ENCODE results near the gene GUCD1.
"Not testable (repeated sequence)": the region's sequence is repeated elsewhere in the genome, so short reads cannot be mapped to it uniquely, and the experiment has no call there.

The GUCD1 gene

DNA sequence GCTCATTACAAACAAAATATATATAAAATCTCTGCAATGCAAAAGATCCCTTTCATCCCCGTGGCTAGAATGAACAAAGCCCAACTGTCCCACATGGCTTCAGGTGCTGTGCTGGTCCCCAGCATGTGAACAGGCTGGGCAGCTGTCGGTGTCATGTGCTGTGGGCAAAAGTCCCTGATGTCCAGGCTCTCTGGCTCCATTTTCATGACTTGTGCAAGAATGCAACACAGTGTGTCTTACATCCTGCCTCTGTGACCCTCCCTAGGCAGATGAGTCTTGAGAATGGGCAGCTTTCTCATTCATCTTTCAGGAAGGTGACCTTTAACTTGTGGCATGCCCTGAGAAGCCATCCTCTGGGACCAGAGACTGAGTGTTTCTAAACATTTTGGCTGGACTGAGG lies 14.5 kb downstream of the GUCD1 start:
- DNase-seq = peak in 1 of 10 donors; percentile 57
- intact Hi-C loops (cut with DNase I) = no loop called here

DNA sequence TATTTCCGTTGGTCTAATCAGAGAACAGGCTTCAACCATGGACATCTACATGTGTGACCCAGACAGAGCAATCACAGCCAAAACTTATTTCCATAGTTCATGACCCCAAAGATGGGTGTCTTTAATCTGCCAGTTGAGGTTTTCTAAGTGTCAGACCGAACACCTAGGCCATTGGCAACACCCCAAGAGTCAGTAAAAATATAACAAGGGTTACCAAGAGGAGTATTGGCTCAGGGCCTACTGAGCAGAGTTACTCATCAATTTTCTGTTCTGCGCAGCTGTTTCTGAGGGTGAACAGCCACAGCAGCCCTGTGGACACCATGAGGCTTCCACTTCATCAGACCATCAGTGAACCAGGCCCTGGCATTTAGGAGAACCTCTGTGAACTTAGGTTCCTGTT lies 18.8 kb downstream of the GUCD1 start:
- intact Hi-C loops (cut with DNase I) = no loop called here
- DNase-seq = no peak

DNA sequence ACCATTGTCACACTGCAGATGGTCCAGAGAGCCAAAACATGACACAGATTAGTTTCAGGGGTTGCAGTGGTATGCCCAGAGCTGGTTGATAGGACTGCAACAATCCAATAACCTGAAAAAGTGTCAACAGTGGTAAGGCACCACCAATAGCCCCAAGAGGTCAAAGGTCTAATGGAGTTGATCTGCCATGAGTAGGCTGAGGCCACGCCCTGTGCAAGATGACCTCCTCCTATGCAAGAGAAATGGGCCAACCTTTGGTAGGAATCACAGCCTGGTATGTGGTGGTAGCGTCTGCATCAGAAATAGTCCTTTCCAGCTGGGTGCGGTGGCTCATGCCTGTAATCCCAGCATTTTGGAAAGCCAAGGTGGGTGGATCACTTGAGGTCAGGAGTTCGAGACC lies 19.6 kb downstream of the GUCD1 start:
- no peak for DNase-seq
- intact Hi-C loops (cut with DNase I) = no loop called here

DNA sequence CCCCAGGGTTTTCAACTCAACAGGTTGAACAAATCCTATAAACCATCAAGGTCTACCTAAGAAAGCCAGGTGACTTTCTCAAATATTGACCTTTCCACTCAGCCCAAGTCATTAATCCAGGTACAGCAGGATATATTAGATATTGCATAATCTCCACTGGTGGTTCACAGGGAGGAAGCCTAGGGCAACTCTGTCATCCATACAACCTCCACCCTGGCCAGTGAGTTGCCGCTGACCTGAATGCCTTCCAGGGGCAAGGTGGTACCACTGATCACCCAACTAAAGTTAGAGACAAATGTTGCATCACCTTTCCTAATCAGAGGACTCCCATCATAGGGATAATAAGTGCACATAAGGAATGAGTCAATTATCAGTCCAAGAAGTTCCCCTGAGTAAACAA lies 22.9 kb downstream of the GUCD1 start:
- intact Hi-C loops (cut with DNase I) = no loop called here
- no peak for DNase-seq

DNA sequence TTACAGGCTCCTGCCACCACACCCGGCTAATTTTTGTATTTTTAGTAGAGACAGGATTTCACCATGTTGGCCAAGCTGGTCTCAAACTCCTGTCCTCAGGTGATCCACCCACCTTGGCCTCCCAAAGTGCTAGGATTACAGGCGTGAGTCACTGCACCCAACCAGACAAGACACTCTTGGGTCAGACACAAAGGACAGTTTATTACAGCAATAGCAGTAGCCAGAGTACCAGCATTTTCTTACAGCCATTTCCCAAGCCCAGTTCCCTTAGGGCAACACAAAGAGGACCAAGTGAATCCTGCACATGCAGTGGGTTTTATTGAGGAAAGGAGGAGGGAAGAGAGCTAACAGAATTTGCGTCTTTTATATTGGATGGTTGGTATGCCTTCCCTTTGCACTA lies 24.0 kb downstream of the GUCD1 start:
- intact Hi-C loops (cut with DNase I) = not testable (repeated sequence)
- DNase-seq = peak in 1 of 10 donors; percentile 5

DNA sequence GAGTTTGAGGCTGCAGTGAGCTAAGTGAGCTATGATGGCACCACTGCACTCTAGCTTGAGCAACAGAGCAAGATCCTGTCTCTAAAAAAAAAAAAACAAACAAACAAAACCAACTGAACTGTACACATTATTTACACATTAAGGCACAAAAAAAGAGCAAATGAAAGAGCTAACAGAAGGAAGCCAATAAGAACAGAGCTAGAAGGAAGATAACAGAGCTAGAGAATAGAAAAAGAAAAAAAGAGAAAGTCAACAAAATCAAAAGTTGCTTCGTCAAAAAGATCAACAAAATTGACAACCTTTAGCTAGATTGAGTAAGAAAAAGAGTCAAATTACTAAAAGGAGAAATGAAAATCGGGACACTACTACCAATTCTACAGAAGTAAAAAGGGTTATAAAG lies 25.0 kb downstream of the GUCD1 start:
- DNase-seq = peak in 1 of 10 donors; percentile 2
- intact Hi-C loops (cut with DNase I) = no loop called here

DNA sequence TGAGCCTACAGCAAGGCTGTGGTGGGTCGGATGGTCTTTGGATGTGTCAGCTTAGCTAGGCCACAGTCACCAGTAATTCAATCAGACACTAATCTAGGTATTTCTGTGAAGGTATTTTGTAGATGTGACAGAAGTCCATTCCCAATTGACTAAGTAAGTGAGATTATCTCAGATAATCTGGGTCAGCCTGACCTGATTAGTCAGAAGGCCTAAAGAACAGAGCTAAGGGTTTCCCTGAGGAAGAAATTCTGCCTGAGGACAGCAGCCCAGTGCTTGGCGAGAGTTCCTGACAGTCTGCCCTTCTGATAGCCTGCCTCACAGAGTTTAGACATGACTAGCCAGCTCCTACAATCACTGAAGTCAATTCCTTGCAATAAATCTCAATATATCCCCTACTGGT lies 28.7 kb downstream of the GUCD1 start:
- intact Hi-C loops (cut with DNase I) = no loop called here
- DNase-seq = peak in 1 of 10 donors; percentile 19

DNA sequence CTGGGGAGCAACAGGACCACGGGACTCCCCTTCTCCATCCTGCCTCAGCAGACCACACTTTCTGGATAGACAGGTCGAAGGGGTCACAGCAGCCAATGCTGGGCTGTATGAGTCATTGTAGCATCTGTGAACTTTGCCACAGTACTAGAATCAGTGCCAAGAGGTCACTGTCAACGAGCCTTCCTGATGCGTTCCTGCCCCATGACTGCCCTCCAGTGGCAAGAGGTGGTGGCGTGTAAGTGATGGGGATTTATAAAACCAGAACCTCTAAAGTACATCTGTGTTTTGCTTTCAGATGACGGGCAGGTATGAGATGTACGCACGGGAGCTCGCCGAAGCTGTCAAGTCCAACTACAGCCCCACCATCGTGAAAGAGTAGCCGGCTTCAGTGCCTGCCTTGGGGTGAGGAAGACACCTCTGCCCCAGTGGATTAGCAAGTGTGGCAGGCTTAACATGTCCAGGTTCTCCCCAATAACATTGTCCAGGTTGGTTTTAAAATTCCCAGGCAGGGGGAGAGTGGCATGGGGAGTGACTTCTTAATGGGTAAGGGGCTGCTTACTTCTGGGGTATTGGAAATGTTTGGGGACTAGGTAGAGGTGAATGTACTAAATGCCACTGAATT lies 29.4 kb downstream of the GUCD1 start:
- intact Hi-C loops (cut with DNase I) = loop anchor here (2.0 kb wide), 1 partner anchor 201 kb away; no protein-coding TSS in a partner anchor
- DNase-seq = peak; percentile 22 to 95 (median 68)

DNA sequence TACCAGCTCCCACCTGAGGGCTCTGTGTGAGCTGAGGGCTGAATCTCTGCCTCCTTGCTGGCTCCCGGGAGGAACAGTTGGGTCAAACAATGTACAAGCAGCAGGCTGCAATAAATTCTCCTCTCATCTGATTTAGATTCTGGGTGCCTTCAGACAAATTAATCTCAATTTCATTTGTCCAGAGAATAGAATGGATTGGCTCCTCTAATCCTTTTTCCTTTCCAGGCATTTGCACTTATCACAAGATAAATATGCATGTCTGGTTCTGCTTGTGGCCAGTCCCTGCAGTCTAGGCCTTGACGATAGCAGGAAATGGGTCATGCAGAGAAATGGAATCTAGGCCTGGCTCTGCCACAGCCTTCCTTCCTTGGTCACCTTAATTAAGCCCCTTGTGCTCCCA lies 31.1 kb downstream of the GUCD1 start:
- intact Hi-C loops (cut with DNase I) = loop anchor here (2.0 kb wide), 1 partner anchor 199 kb away; no protein-coding TSS in a partner anchor
- no peak for DNase-seq

DNA sequence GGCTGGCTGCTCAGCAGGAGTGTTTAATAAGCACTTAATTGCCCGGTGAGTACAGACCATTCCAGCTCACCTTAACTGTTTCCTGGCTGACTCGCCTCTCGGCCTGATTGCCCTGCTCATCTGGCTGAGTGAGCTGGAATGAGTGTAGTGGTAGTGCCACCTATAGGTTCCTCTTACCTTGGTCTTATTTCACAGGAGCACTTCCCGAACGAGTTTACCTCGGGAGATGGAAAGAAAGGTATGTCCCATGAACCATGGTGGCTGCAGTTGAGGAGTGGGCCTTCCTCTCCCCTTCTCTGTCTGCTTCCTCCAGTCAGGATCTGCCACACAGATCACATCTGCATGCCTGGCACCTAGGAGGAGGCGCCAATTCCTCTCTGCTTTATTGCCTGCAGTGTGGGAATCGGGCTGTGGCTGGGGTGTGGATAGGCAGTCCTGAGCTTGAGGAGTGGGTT lies 33.1 kb downstream of the GUCD1 start:
- peak in 3 of 10 donors; percentile 21 to 85 (median 32) for DNase-seq
- intact Hi-C loops (cut with DNase I) = no loop called here

DNA sequence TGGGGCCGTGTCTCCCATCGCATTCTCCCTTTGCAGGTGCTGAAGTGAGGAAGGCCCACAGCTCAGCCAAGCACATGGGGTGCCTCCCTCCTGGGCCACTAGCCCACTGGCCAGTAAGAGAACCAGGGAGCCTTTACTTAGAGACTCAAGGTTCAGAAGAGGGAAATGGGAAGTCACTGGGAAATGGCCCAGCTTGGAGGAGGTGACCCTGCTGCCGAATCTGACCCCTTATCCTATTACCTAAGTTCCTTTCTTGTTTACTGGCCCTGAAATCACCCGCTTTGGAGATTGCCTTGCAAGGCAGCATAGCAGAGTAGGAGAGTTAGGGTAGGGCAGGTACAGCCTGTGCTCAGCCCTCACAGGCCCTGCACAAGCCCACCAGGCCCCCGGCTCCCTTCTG lies 35.4 kb downstream of the GUCD1 start:
- no peak for DNase-seq
- intact Hi-C loops (cut with DNase I) = no loop called here

DNA sequence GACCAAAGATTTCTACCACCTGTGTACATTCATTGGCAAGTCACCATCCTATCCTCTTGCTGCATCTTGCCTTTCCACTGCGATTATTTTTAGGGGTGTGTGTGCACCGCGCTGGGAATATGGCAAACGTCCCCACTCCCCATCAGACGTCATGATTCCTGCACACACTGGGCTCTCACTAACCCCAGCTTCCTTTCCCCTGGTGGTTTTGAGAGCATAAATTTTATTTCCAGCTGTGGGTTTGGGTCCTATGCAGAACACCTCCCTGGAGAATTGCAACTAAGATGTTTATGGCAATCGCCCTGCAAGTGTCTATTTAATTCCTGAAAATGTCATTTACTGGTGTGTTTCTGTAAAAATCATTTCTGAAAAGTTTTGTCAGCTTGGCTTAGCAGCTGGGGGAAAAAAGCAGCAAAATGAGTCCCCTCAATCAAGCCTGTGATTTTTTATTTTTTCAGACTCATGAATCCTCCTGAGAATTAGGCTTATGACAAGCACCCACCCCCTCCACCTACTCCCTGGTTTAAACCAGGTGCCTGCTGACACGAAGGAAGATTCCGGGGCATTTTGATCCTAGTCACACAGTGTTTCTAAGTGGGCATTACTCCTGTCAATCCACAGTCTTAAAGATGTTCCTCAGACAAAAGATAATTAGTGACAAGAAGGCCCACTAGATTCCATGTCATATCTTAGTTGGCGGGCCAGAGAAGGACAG lies 36.0 kb downstream of the GUCD1 start:
- intact Hi-C loops (cut with DNase I) = no loop called here
- no peak for DNase-seq

DNA sequence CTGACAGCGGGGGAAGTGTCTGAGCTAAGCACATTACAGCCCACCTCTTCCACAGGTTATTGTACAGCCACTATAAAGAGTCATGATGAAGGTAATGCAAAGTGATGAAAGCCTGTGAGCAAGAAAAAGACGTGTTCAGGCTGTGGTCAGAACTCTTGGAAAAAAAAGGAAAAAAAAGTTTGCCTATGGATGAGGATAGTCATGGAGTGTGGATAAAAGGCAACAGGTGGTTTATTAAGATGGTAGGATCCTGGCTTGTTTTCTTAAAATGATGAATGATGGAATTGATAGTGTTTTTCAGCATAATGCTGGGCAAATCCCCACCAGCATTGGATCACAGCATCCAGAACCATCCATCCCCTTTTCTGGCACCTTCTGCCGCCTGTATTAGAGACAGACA lies 36.7 kb downstream of the GUCD1 start:
- intact Hi-C loops (cut with DNase I) = no loop called here
- no peak for DNase-seq

DNA sequence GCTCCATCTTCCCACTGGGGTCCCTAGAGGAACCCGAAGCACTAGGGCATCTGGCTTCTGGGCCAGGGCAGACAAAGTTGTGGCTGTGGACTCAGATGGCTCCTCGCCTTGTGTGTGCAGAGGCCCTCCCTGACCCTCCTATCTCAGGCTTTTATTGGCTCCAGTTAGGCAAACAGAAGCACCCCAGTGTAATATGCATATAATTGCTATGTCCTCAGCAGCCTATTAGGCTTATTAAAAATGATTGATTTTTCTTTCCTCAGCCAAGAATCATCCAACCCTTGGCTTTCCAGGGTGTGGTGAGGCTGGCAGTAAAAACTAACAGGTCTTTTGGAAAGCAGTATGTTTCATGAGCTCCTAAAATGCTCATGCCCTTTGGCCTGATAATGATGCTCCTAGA lies 37.5 kb downstream of the GUCD1 start:
- intact Hi-C loops (cut with DNase I) = no loop called here
- DNase-seq = no peak

DNA sequence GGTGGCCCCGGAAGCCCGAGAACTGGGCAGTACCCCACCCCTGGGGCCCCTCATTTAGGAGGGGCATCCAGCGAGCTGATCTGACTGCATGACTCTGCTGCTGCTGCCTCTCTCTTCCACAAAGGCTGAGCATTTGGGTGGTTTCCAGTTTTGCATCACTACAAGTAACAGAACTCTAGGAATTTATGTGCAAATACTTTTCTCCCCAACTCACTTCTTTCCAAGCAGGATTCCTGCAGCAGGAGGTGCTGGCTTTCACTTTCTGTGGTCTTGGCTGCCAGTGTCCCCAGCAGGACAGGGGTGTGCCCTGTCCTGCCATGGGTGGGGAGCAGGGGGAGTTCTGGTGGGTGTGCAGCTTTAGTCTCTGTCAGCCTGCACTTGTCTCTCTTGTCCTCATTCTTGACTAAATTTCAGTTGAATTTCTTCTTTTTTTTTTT lies 38.6 kb downstream of the GUCD1 start:
- peak in 1 of 10 donors; percentile 49 for DNase-seq
- intact Hi-C loops (cut with DNase I) = no loop called here

DNA sequence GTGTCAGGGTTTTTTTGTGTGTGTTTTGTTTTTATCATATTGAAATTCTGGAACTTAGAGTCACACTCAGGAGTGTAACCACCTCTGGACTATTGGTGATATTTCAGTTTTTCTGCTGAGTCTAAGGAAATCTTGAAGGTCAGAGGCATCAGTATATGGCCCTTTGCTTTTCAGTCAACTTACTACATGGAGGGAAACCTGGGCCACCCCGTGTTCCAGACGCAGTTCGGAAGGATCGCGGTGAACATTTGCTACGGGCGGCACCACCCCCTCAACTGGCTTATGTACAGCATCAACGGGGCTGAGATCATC lies 40.0 kb downstream of the GUCD1 start:
- intact Hi-C loops (cut with DNase I) = no loop called here
- DNase-seq = peak in 1 of 10 donors; percentile 21

DNA sequence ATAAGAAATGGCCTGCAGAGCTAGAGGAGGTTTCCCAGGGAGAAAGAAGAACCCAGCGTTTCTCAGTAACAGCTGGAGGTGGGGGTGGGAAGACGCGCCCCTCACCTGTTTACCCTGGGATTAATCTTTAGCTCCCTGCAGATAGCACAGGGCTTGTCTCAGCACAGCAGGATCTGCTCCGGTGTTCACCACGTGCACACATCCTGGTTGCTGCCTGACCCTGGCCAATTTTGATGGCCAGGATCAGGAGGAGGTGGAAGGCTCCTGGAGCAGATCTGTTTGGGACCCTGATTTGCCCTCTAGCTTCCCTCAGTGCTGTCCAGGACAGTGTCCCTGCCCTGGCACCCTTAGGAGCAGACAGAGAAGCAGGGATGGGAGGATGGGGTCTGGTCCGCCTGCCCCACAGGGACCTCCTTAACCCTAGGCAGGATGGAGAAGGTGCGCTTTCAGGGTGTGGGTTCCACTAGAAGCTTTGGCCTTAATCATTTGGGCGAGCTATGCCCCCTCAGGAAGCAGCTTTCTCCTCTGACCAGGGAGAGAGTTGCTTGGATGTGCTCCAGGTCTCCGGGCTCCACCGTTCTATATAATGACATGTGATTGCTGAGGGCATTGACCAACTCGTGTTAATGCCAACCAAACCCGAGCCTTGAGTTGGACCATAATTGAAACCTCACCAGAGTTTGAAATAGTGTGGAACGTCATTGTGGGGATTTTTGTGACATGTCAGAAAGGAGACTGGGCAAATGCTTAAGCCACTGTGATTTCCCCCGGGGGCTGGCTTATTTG lies 40.5 kb downstream of the GUCD1 start:
- DNase-seq = peak in 1 of 10 donors; percentile 26
- intact Hi-C loops (cut with DNase I) = no loop called here

DNA sequence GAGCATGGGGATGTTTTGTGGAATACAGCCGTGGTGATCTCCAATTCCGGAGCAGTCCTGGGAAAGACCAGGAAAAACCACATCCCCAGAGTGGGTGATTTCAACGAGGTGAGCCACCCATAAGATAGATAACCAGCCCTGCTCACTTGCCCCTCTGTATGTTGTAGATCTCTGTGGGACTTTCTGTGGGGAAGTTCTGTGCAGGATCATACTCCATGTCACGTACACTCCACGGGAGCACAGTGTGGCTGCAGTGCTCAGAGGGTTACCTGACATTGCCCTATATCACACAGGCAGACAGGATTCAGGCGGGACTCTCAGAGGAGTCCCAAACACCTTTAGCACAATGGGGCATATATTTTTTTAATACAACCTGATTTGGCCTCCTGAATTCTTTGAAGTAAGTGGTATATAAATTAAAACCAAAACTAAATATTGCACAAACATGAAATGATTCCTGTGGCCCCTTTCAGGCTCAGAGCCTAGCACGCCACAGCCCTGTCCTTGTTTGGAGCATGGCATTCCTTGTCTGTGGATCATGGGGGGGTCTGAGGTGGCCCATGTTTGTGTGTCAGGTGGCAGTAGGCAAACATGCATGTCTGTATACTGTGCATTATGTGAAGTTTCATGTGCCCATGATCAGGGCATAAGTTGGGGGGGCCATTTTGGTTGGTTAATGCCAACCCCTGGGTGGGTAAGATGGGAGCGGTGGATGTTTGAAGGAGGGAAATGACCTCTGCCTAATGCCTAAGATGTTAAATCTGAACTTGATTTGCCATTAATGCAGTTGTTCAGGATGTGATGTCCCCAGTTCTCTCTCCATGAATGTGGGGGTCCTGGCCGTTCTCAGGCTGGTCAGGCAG lies 41.3 kb downstream of the GUCD1 start:
- no peak for DNase-seq
- intact Hi-C loops (cut with DNase I) = no loop called here

DNA sequence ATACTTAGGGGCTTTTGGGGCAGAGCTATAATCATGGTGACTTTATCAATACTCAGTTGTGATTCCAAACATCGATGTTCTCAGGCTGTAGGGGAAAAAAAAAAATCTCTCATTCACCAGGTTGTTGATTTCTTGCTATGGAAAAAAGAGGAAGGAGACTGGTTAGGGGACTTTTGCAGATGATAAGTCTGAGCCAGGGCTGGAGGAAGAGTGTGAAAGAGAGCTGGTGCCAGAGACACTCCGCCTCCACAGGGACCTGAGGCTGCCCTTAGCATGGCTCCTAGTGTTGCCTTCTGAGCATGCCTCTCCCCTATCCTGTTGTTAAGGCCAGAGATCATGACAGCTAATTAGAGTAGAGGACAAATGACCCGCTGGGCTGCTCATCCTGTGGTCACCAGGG lies 42.9 kb downstream of the GUCD1 start:
- intact Hi-C loops (cut with DNase I) = no loop called here
- DNase-seq = no peak
